HG02852 (cell line): Measurements from ENCODE around the gene PHF20.
A peak's percentile ranks its signal among the peaks of the same experiment; 100 is the strongest.
"Not testable (repeated sequence)": the region's sequence is repeated elsewhere in the genome, so short reads cannot be mapped to it uniquely, and the experiment has no call there.

ENCODE experiments used
- ATAC-seq: cut with Tn5 transposase; IDR thresholded peaks from one replicate; pipeline ENCODE4 v1.9.1; 2021; ENCODE audit warnings: mild to moderate bottlenecking, moderate library complexity; ENCODE audit not compliant: unreplicated experiment

Gene PHF20

GRCh38 chr20:35738410-35739179, 33.2 kb upstream of the PHF20 start:
- ATAC-seq, result no peak

- no peak for ATAC-seq
Measured at GRCh38 chr20:35739294-35740163, 32.3 kb upstream of the PHF20 start.

- peak; percentile 83 for ATAC-seq
Measured at GRCh38 chr20:35741892-35742740, 29.7 kb upstream of the PHF20 start, which contains the start of gene RBM39. Gene RBM39 (minus strand): TSS chr20:35742260. CDS start chr20:35740874, 1,386 bp downstream.

- ATAC-seq, result no peak
Measured at GRCh38 chr20:35742741-35743523, 28.9 kb upstream of the PHF20 start.

GRCh38 chr20:35743693-35744491, 27.9 kb upstream of the PHF20 start:
- ATAC-seq, result no peak

GRCh38 chr20:35744492-35744841, 27.3 kb upstream of the PHF20 start:
- ATAC-seq, result not testable (repeated sequence)

- no peak for ATAC-seq
Measured at GRCh38 chr20:35750611-35751010, 21.2 kb upstream of the PHF20 start.

- ATAC-seq, result no peak
Measured at GRCh38 chr20:35756404-35756803, 15.4 kb upstream of the PHF20 start.

- no peak for ATAC-seq
Measured at GRCh38 chr20:35757098-35757705, 14.6 kb upstream of the PHF20 start.

GRCh38 chr20:35761548-35761947, 10.3 kb upstream of the PHF20 start:
- ATAC-seq, result not testable (repeated sequence)

- no peak for ATAC-seq
Measured at GRCh38 chr20:35762461-35762860, 9.4 kb upstream of the PHF20 start.

- not testable (repeated sequence) for ATAC-seq
Measured at GRCh38 chr20:35764936-35765335, 6.9 kb upstream of the PHF20 start.

- no peak for ATAC-seq
Measured at GRCh38 chr20:35766843-35767242, 5.0 kb upstream of the PHF20 start.

GRCh38 chr20:35767683-35768481, 3.9 kb upstream of the PHF20 start:
- peak; percentile 44 for ATAC-seq

GRCh38 chr20:35768731-35769664, 2.8 kb upstream of the PHF20 start:
- no peak for ATAC-seq

- no peak for ATAC-seq
Measured at GRCh38 chr20:35771367-35771688, 487 bp upstream of the PHF20 start.

- ATAC-seq, result no peak
Measured at GRCh38 chr20:35772563-35773058, 796 bp downstream of the PHF20 start.
